Heart right ventricle (tissue), 16 donors: ENCODE data around the gene MBD3L5. TPM values are rescaled to one million over a fixed set of nuclear protein-coding genes. Genes with fewer than 3 reads are reported as not detected.
A peak's percentile ranks its signal among the peaks of the same experiment; 100 is the strongest.
"Not testable (repeated sequence)": the region's sequence is repeated elsewhere in the genome, so short reads cannot be mapped to it uniquely, and the experiment has no call there.

Experiments
- ATAC-seq, 8 donors: fragments of 200-7000 bp; cut with Tn5 transposase; one replicate each; pipeline ENCODE4 v1.9.1; 2020; ENCODE audit warnings: mild to moderate bottlenecking in 8 of 8, moderate library complexity in 8 of 8, moderate number of reproducible peaks in 1 of 8
- DNase-seq, 2 donors: peaks; one replicate each; pipeline ENCODE4 v3.0.0-alpha.2; 2020
- H3K27ac ChIP-seq, 10 donors: fragments of 200-600 bp; sonication (generic) in 2 of 10; one replicate each; pipeline versions ENCODE4 v1.5.0 to v1.8.0; 2020 to 2022; ENCODE audit warnings: mild to moderate bottlenecking in 3 of 10
- H3K27me3 ChIP-seq, 7 donors: fragments of 200-600 bp; one replicate each; pipeline ENCODE4 v1.8.0; 2021 to 2022; ENCODE audit warnings: mild to moderate bottlenecking in 2 of 7
- H3K36me3 ChIP-seq, 9 donors: fragments of 200-600 bp; sonication (generic) in 1 of 9; one replicate each; pipeline versions ENCODE4 v1.5.0 to v1.8.0; 2020 to 2022; ENCODE audit warnings: mild to moderate bottlenecking in 2 of 9
- H3K4me1 ChIP-seq, 9 donors: fragments of 200-600 bp; sonication (generic) in 1 of 9; one replicate each; pipeline versions ENCODE4 v1.5.0 to v1.8.0; 2020 to 2022; ENCODE audit warnings: mild to moderate bottlenecking in 4 of 9
- H3K4me3 ChIP-seq, 10 donors: fragments of 200-600 bp; sonication (generic) in 2 of 10; one replicate each; pipeline versions ENCODE4 v1.5.0 to v1.8.0; 2020 to 2022; ENCODE audit warnings: mild to moderate bottlenecking in 7 of 10, moderate library complexity in 2 of 10
- H3K9me3 ChIP-seq, 11 donors: fragments of 200-600 bp in 10 of 11; sonication (generic) in 2 of 11; one replicate each; pipeline versions ENCODE4 v1.5.0 to v1.8.0; 2013 to 2022; ENCODE audit warnings: mild to moderate bottlenecking in 2 of 11, control low read depth in 1 of 11, moderate library complexity in 1 of 11
- WGBS, 2 donors: extraction: QIAGEN DNeasy Blood & Tissue Kit; methylation state at CpG; one replicate each; pipeline ENCODE4 v1.1.7; 2013; ENCODE audit warnings: inconsistent platforms in 1 of 2; 5-methylcytosine and 5-hydroxymethylcytosine counted together
- intact Hi-C, 10 donors: fragments of 100-400 bp; cut with DNase I; formaldehyde crosslinking; loops; one replicate each; pipeline versions ENCODE4 v1.11.1 to v1.14.2; 2022
- long read RNA-seq, 3 donors: library from polyadenylated mRNA; unstranded; transcript quantifications; one replicate each; pipeline ENCODE4 v2.0.0, GENCODE V29; 2020 to 2021
- polyA plus RNA-seq, 2 donors: library from polyadenylated mRNA; stranded (reverse); fragments of 200-250 nt; gene quantifications; one replicate each; pipeline ENCODE4 v1.2.3, GENCODE V29; 2013
- total RNA-seq, 10 donors: library from RNA; stranded (reverse); fragmentation: NEBNext Ultra II Directional in 3 of 10; extraction: Animal tissue kit (Norgen Biotek cat#: 25700) in 3 of 10; gene quantifications; one replicate each; pipeline versions ENCODE4 v1.2.1 to v1.2.4, GENCODE V29; 2021 to 2023
- TF ChIP-seq, protein P1 (sequence below), 9 donors: fragments of 200-600 bp; sonication (generic) in 2 of 9; IDR thresholded peaks; one replicate each; pipeline versions ENCODE4 v1.5.0 to v1.8.0; 2021 to 2022; ENCODE audit warnings: antibody characterized with exemption in 9 of 9, mild to moderate bottlenecking in 5 of 9, moderate library complexity in 1 of 9
- donor health status: Arrhythmogenic right ventricular cardiomyopathy.
- donor health status: ischemic (EF 13 %, LVEDD 7.1; RV severe dilation, severe dysfunction).
- donor health status: healthy with polysubstance abuse.
- donor health status: DM: no; HTN: yes; CAD: no.
- donor health status: DM: no; HTN: no; CAD: no.
- donor health status: ischemic (EF 25% LVEDD 6.9; RV normal size, moderate dysfunction).
- donor health status: ischemic (EF 25% LVEDD 5.7; RV mildly dilated, moderate dysfunction).
- donor health status: healthy.
- donor health status: DM: yes; HTN: yes; CAD: no.
- donor health status: Ischemic cardiomyopathy.
- donor health status: ischemic (EF 35%, LVEDD 5.7; RV mildly dilated, moderate dysfunction).
- donor health status: nonischemic (EF 11% LVEDD 7.7; RV severe dilation, severe dysfunction).
- donor health status: DM: yes; HTN: yes; CAD: no.
- donor health status: PGD.
- donor health status: ischemic (EF 29% LVEDD 5.4; RV normal size, mild dysfunction).
- donor health status: nonischemic (EF 23%, LVEDD 6.1; RV moderate dilation, normal function).

Gene MBD3L5
- total RNA-seq (not detected), polyA plus RNA-seq (not detected)
- long read RNA-seq, donor 1 = 0 reads
- long read RNA-seq, donor 2 = 0 reads
- long read RNA-seq, donor 3 = 0 reads

- not testable (repeated sequence) for H3K27me3 ChIP-seq, ATAC-seq, H3K4me1 ChIP-seq
Observed at GRCh38 chr19:7030278-7030677, at the start of gene MBD3L5. MBD3L5 (plus strand) TSS chr19:7030578; CDS start chr19:7030612, 34 bp downstream.

GRCh38 chr19:6983448-6983847, 46.9 kb upstream of the MBD3L5 start:
- no peak for ATAC-seq
- TF ChIP-seq, protein P1, sequence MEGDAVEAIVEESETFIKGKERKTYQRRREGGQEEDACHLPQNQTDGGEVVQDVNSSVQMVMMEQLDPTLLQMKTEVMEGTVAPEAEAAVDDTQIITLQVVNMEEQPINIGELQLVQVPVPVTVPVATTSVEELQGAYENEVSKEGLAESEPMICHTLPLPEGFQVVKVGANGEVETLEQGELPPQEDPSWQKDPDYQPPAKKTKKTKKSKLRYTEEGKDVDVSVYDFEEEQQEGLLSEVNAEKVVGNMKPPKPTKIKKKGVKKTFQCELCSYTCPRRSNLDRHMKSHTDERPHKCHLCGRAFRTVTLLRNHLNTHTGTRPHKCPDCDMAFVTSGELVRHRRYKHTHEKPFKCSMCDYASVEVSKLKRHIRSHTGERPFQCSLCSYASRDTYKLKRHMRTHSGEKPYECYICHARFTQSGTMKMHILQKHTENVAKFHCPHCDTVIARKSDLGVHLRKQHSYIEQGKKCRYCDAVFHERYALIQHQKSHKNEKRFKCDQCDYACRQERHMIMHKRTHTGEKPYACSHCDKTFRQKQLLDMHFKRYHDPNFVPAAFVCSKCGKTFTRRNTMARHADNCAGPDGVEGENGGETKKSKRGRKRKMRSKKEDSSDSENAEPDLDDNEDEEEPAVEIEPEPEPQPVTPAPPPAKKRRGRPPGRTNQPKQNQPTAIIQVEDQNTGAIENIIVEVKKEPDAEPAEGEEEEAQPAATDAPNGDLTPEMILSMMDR (IDR thresholded peaks at IDR 0.05) = no peak
- intact Hi-C loops = no loop called here

More at GRCh38 chr19:7030278-7030677, at the start of gene MBD3L5:
- WGBS, 2 donors = no CpG with 5 or more reads among the region's 9 CpGs
- intact Hi-C loops, H3K36me3 ChIP-seq, H3K9me3 ChIP-seq, H3K4me3 ChIP-seq, DNase-seq, H3K27ac ChIP-seq: not testable (repeated sequence)

DNA sequence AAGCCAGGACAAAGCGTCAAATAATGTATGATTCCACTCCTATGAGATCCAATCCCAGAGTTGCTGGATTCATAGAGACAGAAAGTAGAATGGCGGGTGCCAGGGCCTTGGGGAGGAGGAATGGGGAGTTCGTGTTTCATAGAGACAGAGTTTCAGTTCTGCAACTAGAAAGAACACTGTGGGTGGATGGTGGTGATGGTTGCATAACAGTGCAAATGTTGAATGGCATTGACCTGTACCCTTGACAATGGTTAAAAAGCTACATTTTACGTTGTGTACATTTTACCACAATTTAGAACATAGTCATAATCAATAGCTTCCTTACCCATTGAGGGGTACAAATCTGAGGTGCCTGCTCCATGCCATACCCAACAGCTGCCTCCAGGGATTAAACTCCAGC, 42.5 kb upstream of the MBD3L5 start:
- TF ChIP-seq, protein P1 (IDR thresholded peaks at IDR 0.05) = no peak
- no peaks in the 10 kb centered on the region for H3K4me1 ChIP-seq
- peaks cover 0 to 39% (median 16%) of the 10 kb centered on the region in 11 donors for H3K9me3 ChIP-seq
- 50 to 55% methylated on average over 4 of the region's 4 CpGs for WGBS, 2 donors
- no peak for DNase-seq
- H3K36me3 ChIP-seq = peaks cover 0 to 10% (median 0%) of the 10 kb centered on the region in 9 donors
- no peak overlapping the region for H3K4me3 ChIP-seq
- peak in 1 of 8 donors; percentile 51 for ATAC-seq
- H3K27ac ChIP-seq = no peak overlapping the region
- intact Hi-C loops = no loop called here
- peaks cover 0 to 3% (median 0%) of the 10 kb centered on the region in 7 donors for H3K27me3 ChIP-seq

More at GRCh38 chr19:6983448-6983847, 46.9 kb upstream of the MBD3L5 start:
- Histone ChIP-seq H3K4me3 (no peak overlapping the region), H3K36me3 (peaks cover 0 to 10% (median 0%) of the 10 kb centered on the region in 9 donors), H3K27ac (no peak overlapping the region), H3K27me3 (no peaks in the 10 kb centered on the region), H3K9me3 (peaks cover 0 to 48% (median 18%) of the 10 kb centered on the region in 11 donors), H3K4me1 (no peaks in the 10 kb centered on the region)
- no peak for DNase-seq

DNA sequence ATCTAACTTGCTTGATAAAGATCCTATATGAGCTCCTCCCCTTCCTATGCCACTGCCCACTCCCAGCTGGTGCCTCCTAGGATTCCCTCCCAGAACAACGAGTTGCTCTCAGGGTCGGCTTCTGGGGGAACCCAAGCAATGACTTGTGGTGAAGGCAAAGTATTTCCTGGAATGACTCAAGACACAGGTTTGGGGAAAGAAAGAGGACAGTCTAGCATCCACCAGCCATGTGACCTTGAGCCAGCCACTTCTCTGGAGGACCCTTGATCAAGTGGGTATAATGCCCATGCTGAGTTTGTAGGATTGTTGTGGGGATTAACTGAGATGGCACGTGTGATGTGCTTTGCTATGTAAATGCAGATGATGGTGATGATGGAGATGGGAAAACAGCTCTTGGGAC, 42.1 kb upstream of the MBD3L5 start:
- intact Hi-C loops = no loop called here
- DNase-seq (no peak), ATAC-seq (peak in 1 of 8 donors; percentile 9)
- Histone ChIP-seq H3K27me3 (peaks cover 0 to 3% (median 0%) of the 10 kb centered on the region in 7 donors), H3K9me3 (peaks cover 0 to 36% (median 16%) of the 10 kb centered on the region in 11 donors), H3K4me3 (no peak overlapping the region), H3K4me1 (no peaks in the 10 kb centered on the region), H3K27ac (no peak overlapping the region), H3K36me3 (peaks cover 0 to 10% (median 0%) of the 10 kb centered on the region in 9 donors)
- TF ChIP-seq, protein P1 (IDR thresholded peaks at IDR 0.05) = no peak
- WGBS, 2 donors = 42 to 56% methylated on average over 3 of the region's 3 CpGs

- Histone ChIP-seq H3K27me3 (peaks cover 0 to 5% (median 0%) of the 10 kb centered on the region in 7 donors), H3K27ac (no peak overlapping the region), H3K4me3 (no peak overlapping the region), H3K36me3 (no peaks in the 10 kb centered on the region), H3K4me1 (peaks cover 0 to 16% (median 0%) of the 10 kb centered on the region in 9 donors), H3K9me3 (no peaks in the 10 kb centered on the region)
- TF ChIP-seq, protein P1 (IDR thresholded peaks at IDR 0.05) = no peak
- no peak for DNase-seq
- ATAC-seq = no peak
- WGBS, 2 donors = 63 to 80% methylated on average over 1 of the region's 1 CpG
- intact Hi-C loops = no loop called here
Observed at GRCh38 chr19:6995054-6995453, 35.3 kb upstream of the MBD3L5 start.
